ENCODE results near the gene PCCA.

The PCCA gene

GRCh38 chr13:100513171-100513570 is 424.3 kb downstream of the PCCA start:
- Histone ChIP-seq H3K9me3 (ENCODE audit: control insufficient read depth in 1 of 2, low read length in 2 of 2) (no peaks in the 10 kb centered on the region), H3K4me1 (ENCODE audit: control insufficient read depth in 1 of 2, insufficient read depth in 2 of 2, low read length in 2 of 2) (peaks cover 0 to 6% of the 10 kb centered on the region in 2 donors), H3K36me3 (ENCODE audit: control insufficient read depth in 1 of 2, insufficient read depth in 2 of 2, low read length in 2 of 2) (no peaks in the 10 kb centered on the region), H3K27me3 (ENCODE audit: low read depth, low read length) (no peaks in the 10 kb centered on the region), H3K4me3 (ENCODE audit: low read depth in 1 of 2, low read length in 2 of 2) (no peak overlapping the region), H3K27ac (ENCODE audit: low read length) (no peak overlapping the region)

DNA sequence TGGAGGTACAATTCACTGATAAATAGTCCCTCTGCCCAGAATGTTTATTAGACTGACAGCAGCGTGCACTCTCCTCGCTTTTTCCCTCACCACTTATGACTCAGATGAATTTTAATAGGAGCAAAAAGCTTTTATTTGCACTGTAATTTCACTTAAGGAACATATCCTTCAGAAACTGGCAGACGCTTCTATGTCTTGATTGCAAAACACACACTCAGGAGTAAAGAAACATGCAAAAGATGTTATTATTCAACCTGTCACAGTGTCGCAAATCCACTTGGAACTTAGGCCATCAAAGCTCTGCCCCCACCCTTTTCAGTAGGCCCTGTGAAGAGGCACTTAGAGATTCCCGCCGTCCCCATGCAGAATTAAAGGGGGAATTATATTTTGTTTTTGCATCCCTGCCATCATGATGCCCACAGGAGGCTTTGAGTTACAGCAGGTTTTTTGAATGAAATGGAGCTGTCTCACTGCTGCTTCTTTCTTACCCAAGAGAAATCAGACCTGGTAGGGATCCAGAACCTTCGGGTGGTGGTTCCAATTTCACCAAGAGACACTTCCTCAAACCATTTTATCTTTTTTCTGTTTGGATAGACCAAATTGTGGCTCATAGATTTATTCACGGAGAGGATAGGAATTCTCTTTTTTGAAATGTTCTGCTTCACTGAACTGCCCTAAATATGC is 425.2 kb downstream of the PCCA start:
- H3K9me3 ChIP-seq (ENCODE audit: control insufficient read depth in 1 of 2, low read length in 2 of 2) = no peaks in the 10 kb centered on the region
- H3K4me3 ChIP-seq (ENCODE audit: low read depth in 1 of 2, low read length in 2 of 2) = no peak overlapping the region
- peaks cover 0 to under 1% of the 10 kb centered on the region in 2 donors for H3K36me3 ChIP-seq (ENCODE audit: control insufficient read depth in 1 of 2, insufficient read depth in 2 of 2, low read length in 2 of 2)
- H3K4me1 ChIP-seq (ENCODE audit: control insufficient read depth in 1 of 2, insufficient read depth in 2 of 2, low read length in 2 of 2) = peaks cover 0 to 6% of the 10 kb centered on the region in 2 donors
- no peak overlapping the region for H3K27ac ChIP-seq (ENCODE audit: low read length)
- no peaks in the 10 kb centered on the region for H3K27me3 ChIP-seq (ENCODE audit: low read depth, low read length)

DNA sequence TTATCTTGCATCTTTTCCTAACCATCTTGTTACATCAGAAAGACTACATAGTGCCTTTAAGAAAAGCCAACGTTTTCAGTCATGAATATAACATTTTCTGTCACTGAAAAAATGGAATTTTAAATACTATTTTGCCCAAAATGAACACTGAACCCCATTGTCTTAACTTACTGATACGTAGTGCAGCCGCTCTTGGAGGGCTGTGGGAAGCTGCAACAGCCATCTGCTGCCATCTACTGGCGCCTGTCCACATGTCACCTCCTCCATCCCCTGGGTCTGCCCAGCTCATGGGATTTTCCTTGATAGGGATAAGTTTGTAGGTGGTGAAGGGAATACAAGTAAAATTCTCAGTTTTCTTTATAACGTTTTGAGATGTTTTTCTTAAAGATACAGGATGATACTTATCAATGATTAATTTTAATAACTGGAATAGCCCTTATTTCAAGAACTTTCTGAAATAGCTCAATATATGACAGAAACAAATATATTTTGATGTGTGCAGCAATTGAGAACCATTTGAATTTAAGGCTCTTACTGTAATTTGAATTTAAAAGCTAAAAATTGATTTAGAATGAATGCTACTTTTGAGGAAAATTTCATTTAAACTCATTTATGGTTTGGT is 426.0 kb downstream of the PCCA start:
- no peaks in the 10 kb centered on the region for H3K9me3 ChIP-seq (ENCODE audit: control insufficient read depth in 1 of 2, low read length in 2 of 2)
- H3K27ac ChIP-seq (ENCODE audit: low read length) = no peak overlapping the region
- H3K36me3 ChIP-seq (ENCODE audit: control insufficient read depth in 1 of 2, insufficient read depth in 2 of 2, low read length in 2 of 2) = peaks cover 0 to 4% of the 10 kb centered on the region in 2 donors
- H3K27me3 ChIP-seq (ENCODE audit: low read depth, low read length) = no peaks in the 10 kb centered on the region
- no peak overlapping the region for H3K4me3 ChIP-seq (ENCODE audit: low read depth in 1 of 2, low read length in 2 of 2)
- peaks cover 0 to 6% of the 10 kb centered on the region in 2 donors for H3K4me1 ChIP-seq (ENCODE audit: control insufficient read depth in 1 of 2, insufficient read depth in 2 of 2, low read length in 2 of 2)

GRCh38 chr13:100515410-100515800 is 426.5 kb downstream of the PCCA start:
- H3K4me3 ChIP-seq (ENCODE audit: low read depth in 1 of 2, low read length in 2 of 2) = no peak overlapping the region
- peaks cover 0 to 6% of the 10 kb centered on the region in 2 donors for H3K4me1 ChIP-seq (ENCODE audit: control insufficient read depth in 1 of 2, insufficient read depth in 2 of 2, low read length in 2 of 2)
- H3K27me3 ChIP-seq (ENCODE audit: low read depth, low read length) = no peaks in the 10 kb centered on the region
- peaks cover 0 to 4% of the 10 kb centered on the region in 2 donors for H3K36me3 ChIP-seq (ENCODE audit: control insufficient read depth in 1 of 2, insufficient read depth in 2 of 2, low read length in 2 of 2)
- no peak overlapping the region for H3K27ac ChIP-seq (ENCODE audit: low read length)
- no peaks in the 10 kb centered on the region for H3K9me3 ChIP-seq (ENCODE audit: control insufficient read depth in 1 of 2, low read length in 2 of 2)

GRCh38 chr13:100517135-100517534 is 428.2 kb downstream of the PCCA start:
- peaks cover 0 to 4% of the 10 kb centered on the region in 2 donors for H3K36me3 ChIP-seq (ENCODE audit: control insufficient read depth in 1 of 2, insufficient read depth in 2 of 2, low read length in 2 of 2)
- no peaks in the 10 kb centered on the region for H3K27me3 ChIP-seq (ENCODE audit: low read depth, low read length)
- peaks cover 0 to 6% of the 10 kb centered on the region in 2 donors for H3K4me1 ChIP-seq (ENCODE audit: control insufficient read depth in 1 of 2, insufficient read depth in 2 of 2, low read length in 2 of 2)
- no peak overlapping the region for H3K4me3 ChIP-seq (ENCODE audit: low read depth in 1 of 2, low read length in 2 of 2)
- no peak overlapping the region for H3K27ac ChIP-seq (ENCODE audit: low read length)
- no peaks in the 10 kb centered on the region for H3K9me3 ChIP-seq (ENCODE audit: control insufficient read depth in 1 of 2, low read length in 2 of 2)

DNA sequence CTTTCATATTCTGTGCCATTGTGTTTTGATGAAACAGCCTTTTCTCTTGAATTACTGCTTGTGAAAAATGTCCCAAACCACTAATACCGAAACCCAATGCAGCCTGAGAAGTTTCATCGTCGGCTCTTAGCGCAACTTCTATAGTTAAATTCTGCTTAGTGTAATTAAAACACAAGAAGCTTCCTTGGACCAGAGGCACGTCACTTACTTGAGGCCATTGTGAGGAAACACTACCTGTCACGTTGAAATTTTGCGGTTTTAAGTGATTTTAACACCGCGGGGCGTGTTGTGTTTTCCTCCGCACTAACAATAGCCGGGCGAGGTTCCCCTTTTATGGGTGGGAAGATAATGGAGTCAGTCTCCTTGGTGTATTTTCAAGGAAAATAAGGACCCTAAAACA is 428.8 kb downstream of the PCCA start:
- Histone ChIP-seq H3K36me3 (ENCODE audit: control insufficient read depth in 1 of 2, insufficient read depth in 2 of 2, low read length in 2 of 2) (peaks cover 0 to 4% of the 10 kb centered on the region in 2 donors), H3K27ac (ENCODE audit: low read length) (no peak overlapping the region), H3K4me1 (ENCODE audit: control insufficient read depth in 1 of 2, insufficient read depth in 2 of 2, low read length in 2 of 2) (peaks cover 0 to 6% of the 10 kb centered on the region in 2 donors), H3K9me3 (ENCODE audit: control insufficient read depth in 1 of 2, low read length in 2 of 2) (no peaks in the 10 kb centered on the region), H3K4me3 (ENCODE audit: low read depth in 1 of 2, low read length in 2 of 2) (peak overlapping the region in 1 of 2 donors; percentile 34), H3K27me3 (ENCODE audit: low read depth, low read length) (no peaks in the 10 kb centered on the region)

GRCh38 chr13:100518394-100519062 is 429.6 kb downstream of the PCCA start:
- Histone ChIP-seq H3K27me3 (ENCODE audit: low read depth, low read length) (no peaks in the 10 kb centered on the region), H3K4me3 (ENCODE audit: low read depth in 1 of 2, low read length in 2 of 2) (no peak overlapping the region), H3K36me3 (ENCODE audit: control insufficient read depth in 1 of 2, insufficient read depth in 2 of 2, low read length in 2 of 2) (peaks cover 0 to 4% of the 10 kb centered on the region in 2 donors), H3K4me1 (ENCODE audit: control insufficient read depth in 1 of 2, insufficient read depth in 2 of 2, low read length in 2 of 2) (peaks cover 0 to 6% of the 10 kb centered on the region in 2 donors), H3K27ac (ENCODE audit: low read length) (no peak overlapping the region), H3K9me3 (ENCODE audit: control insufficient read depth in 1 of 2, low read length in 2 of 2) (no peaks in the 10 kb centered on the region)

- H3K27me3 ChIP-seq (ENCODE audit: low read depth, low read length) = no peaks in the 10 kb centered on the region
- peaks cover 0 to under 1% of the 10 kb centered on the region in 2 donors for H3K4me1 ChIP-seq (ENCODE audit: control insufficient read depth in 1 of 2, insufficient read depth in 2 of 2, low read length in 2 of 2)
- no peak overlapping the region for H3K4me3 ChIP-seq (ENCODE audit: low read depth in 1 of 2, low read length in 2 of 2)
- H3K9me3 ChIP-seq (ENCODE audit: control insufficient read depth in 1 of 2, low read length in 2 of 2) = no peaks in the 10 kb centered on the region
- no peak overlapping the region for H3K27ac ChIP-seq (ENCODE audit: low read length)
- peaks cover 4 to 5% of the 10 kb centered on the region in 2 donors for H3K36me3 ChIP-seq (ENCODE audit: control insufficient read depth in 1 of 2, insufficient read depth in 2 of 2, low read length in 2 of 2)
Observed at GRCh38 chr13:100519626-100520025, 430.7 kb downstream of the PCCA start.

GRCh38 chr13:100520936-100521850 is 432.3 kb downstream of the PCCA start:
- Histone ChIP-seq H3K4me3 (ENCODE audit: low read depth in 1 of 2, low read length in 2 of 2) (no peak overlapping the region), H3K4me1 (ENCODE audit: control insufficient read depth in 1 of 2, insufficient read depth in 2 of 2, low read length in 2 of 2) (no peaks in the 10 kb centered on the region), H3K9me3 (ENCODE audit: control insufficient read depth in 1 of 2, low read length in 2 of 2) (no peaks in the 10 kb centered on the region), H3K27me3 (ENCODE audit: low read depth, low read length) (no peaks in the 10 kb centered on the region), H3K36me3 (ENCODE audit: control insufficient read depth in 1 of 2, insufficient read depth in 2 of 2, low read length in 2 of 2) (peaks cover 4 to 5% of the 10 kb centered on the region in 2 donors), H3K27ac (ENCODE audit: low read length) (no peak overlapping the region)

GRCh38 chr13:100521851-100522617 is 433.1 kb downstream of the PCCA start:
- H3K4me1 ChIP-seq (ENCODE audit: control insufficient read depth in 1 of 2, insufficient read depth in 2 of 2, low read length in 2 of 2) = no peaks in the 10 kb centered on the region
- H3K27ac ChIP-seq (ENCODE audit: low read length) = no peak overlapping the region
- no peaks in the 10 kb centered on the region for H3K27me3 ChIP-seq (ENCODE audit: low read depth, low read length)
- H3K36me3 ChIP-seq (ENCODE audit: control insufficient read depth in 1 of 2, insufficient read depth in 2 of 2, low read length in 2 of 2) = peaks cover 4 to 11% of the 10 kb centered on the region in 2 donors
- H3K4me3 ChIP-seq (ENCODE audit: low read depth in 1 of 2, low read length in 2 of 2) = no peak overlapping the region
- no peaks in the 10 kb centered on the region for H3K9me3 ChIP-seq (ENCODE audit: control insufficient read depth in 1 of 2, low read length in 2 of 2)

Data from muscle layer of duodenum (tissue), 2 donors.